Breast epithelium (tissue), 3 donors: Measurements from ENCODE around the gene EFCAB14.

Source experiments
- POLR2A ChIP-seq: fragments of 450-650 bp; IDR thresholded peaks from one replicate; pipeline ENCODE4 v1.6.1; 2016; ENCODE audit warnings: antibody characterized with exemption, mild to moderate bottlenecking, moderate library complexity
- POLR2AphosphoS5 ChIP-seq, 3 donors: sonication (generic); formaldehyde crosslinking; IDR thresholded peaks; one replicate each; pipeline ENCODE4 v1.6.1; 2017; ENCODE audit warnings: antibody characterized with exemption in 3 of 3
- TF ChIP-seq, protein P1 (sequence below), 3 donors: fragments of 450-650 bp; IDR thresholded peaks; one replicate each; pipeline ENCODE4 v1.5.1; 2016 to 2017; ENCODE audit warnings: antibody characterized with exemption in 3 of 3, mild to moderate bottlenecking in 3 of 3, moderate library complexity in 3 of 3

- TF ChIP-seq, protein P1, sequence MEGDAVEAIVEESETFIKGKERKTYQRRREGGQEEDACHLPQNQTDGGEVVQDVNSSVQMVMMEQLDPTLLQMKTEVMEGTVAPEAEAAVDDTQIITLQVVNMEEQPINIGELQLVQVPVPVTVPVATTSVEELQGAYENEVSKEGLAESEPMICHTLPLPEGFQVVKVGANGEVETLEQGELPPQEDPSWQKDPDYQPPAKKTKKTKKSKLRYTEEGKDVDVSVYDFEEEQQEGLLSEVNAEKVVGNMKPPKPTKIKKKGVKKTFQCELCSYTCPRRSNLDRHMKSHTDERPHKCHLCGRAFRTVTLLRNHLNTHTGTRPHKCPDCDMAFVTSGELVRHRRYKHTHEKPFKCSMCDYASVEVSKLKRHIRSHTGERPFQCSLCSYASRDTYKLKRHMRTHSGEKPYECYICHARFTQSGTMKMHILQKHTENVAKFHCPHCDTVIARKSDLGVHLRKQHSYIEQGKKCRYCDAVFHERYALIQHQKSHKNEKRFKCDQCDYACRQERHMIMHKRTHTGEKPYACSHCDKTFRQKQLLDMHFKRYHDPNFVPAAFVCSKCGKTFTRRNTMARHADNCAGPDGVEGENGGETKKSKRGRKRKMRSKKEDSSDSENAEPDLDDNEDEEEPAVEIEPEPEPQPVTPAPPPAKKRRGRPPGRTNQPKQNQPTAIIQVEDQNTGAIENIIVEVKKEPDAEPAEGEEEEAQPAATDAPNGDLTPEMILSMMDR (IDR thresholded peaks at IDR 0.05), result no peak
- TF ChIP-seq POLR2A (no peak), POLR2AphosphoS5 (IDR thresholded peaks at IDR 0.05) (no peak)
Observed at GRCh38 chr1:46760558-46761166, 41.7 kb upstream of the EFCAB14 start.
